A549 treated with ZK216348 at 1 μM for 4 hours (cell line): ENCODE results near the gene FHL1. TPM values are rescaled to one million over a fixed set of nuclear protein-coding genes. Genes with fewer than 3 reads are reported as not detected.

Source experiments
- total RNA-seq: library from RNA; stranded (reverse); fragments of 200-300 nt; extraction: Qiagen RNA extraction; gene quantifications from 5 replicates; pipeline ENCODE4 v1.2.3, GENCODE V29; 2022; ENCODE audit warnings: low read depth

Gene FHL1
- 20.4 to 26.7 TPM (median 23.4 TPM) in 5 replicates for total RNA-seq

GRCh38 chrX:136147315-136147901 is at the start of gene FHL1:
Gene FHL1 (plus strand): TSS chrX:136147533.

GRCh38 chrX:136251041-136251991 is 104.0 kb downstream of the FHL1 start, which contains the start of gene MAP7D3:
Gene MAP7D3 (minus strand): TSS chrX:136251400. CDS start chrX:136251358, 42 bp downstream.

Other genes with a start within 250 kb of the FHL1 start
- gene MMGT1, start 173.5 kb upstream of the FHL1 start, total RNA-seq: 8.7 to 19.3 TPM (median 17.5 TPM) in 5 replicates
- 6.1 to 10.7 TPM (median 8.2 TPM) in 5 replicates for gene SLC9A6, start 162.1 kb upstream of the FHL1 start, total RNA-seq
- gene MAP7D3, start 103.9 kb downstream of the FHL1 start, total RNA-seq: 9.5 to 19.8 TPM (median 12.8 TPM) in 5 replicates
- not detected in 5 replicates for gene ADGRG4, start 153.4 kb downstream of the FHL1 start, total RNA-seq